ENCODE measurements around the gene BCL6. TPM values are rescaled to one million over a fixed set of nuclear protein-coding genes. Genes with fewer than 3 reads are reported as not detected.

The BCL6 gene
- total and polyA plus RNA-seq, 2 donors (not counting 3 experiments of a cell fraction or from before 2014, with no cell fraction given) = 6.9 to 12.1 TPM

- no peaks in the 10 kb centered on the region for H3K36me3 ChIP-seq (ENCODE audit: control insufficient read depth in 2 of 2, extremely low read depth in 1 of 2, insufficient read depth in 2 of 2, low read length in 2 of 2)
- peaks cover 3% of the 10 kb centered on the region for H4K20me1 ChIP-seq (replicated peaks; ENCODE audit: control insufficient read depth, extremely low read depth, insufficient read depth, low read length)
- H3K4me3 ChIP-seq (replicated peaks in 1 of 3; ENCODE audit: insufficient read depth in 1 of 3, low read depth in 1 of 3, low read length in 3 of 3) = no peak overlapping the region
- DNase-seq (ENCODE audit: low read depth, low spot score) (no peak), FAIRE-seq (no peak)
- no peaks in the 10 kb centered on the region for H3K9me3 ChIP-seq (replicated peaks; ENCODE audit: control insufficient read depth, insufficient read depth, low read length)
- H2AFZ ChIP-seq (ENCODE audit: low read depth, low read length) = no peak overlapping the region
- TF ChIP-seq FOS (IDR thresholded peaks at IDR 0.05; ENCODE audit: borderline replicate concordance, insufficient read depth, low read length) = no peak
- ChIA-PET POLR2A (no interaction called here), CTCF (interaction anchor here (0.8 kb wide), 1 partner anchor 9 kb away, joined by 3 read pairs; no protein-coding TSS in a partner anchor)
- H3K9me1 ChIP-seq (replicated peaks; ENCODE audit: control insufficient read depth, extremely low read depth, insufficient read depth, low read length) = no peaks in the 10 kb centered on the region
- H3K27ac ChIP-seq (ENCODE audit: insufficient read depth, low read depth, low read length) = no peak overlapping the region
- no peak overlapping the region for H3K4me2 ChIP-seq (ENCODE audit: insufficient read depth, low read length)
- no peaks in the 10 kb centered on the region for H3K79me2 ChIP-seq (ENCODE audit: control insufficient read depth, insufficient read depth, low read length)
- intact Hi-C loops (cut with micrococcal nuclease) = no loop called here
- H3K4me1 ChIP-seq (ENCODE audit: control insufficient read depth, extremely low read depth, insufficient read depth, low read length) = no peaks in the 10 kb centered on the region
- dilution Hi-C loops (cut with MboI; ENCODE audit: extremely low pct_ligation_motif_present, low sequenced_read_pairs) = no loop called here
- peaks cover 0 to 4% of the 10 kb centered on the region in 2 experiments for H3K27me3 ChIP-seq (ENCODE audit: control insufficient read depth in 2 of 2, insufficient read depth in 2 of 2, low read length in 2 of 2)
- BruUV-seq (replicated peaks) = no TSS peak
- no peak overlapping the region for H3K9ac ChIP-seq (replicated peaks; ENCODE audit: extremely low read depth, insufficient read depth, low read length)
Observed at GRCh38 chr3:187793618-187794017, 48.4 kb upstream of the BCL6 start.

- Histone ChIP-seq H3K9me3 (replicated peaks; ENCODE audit: control insufficient read depth, insufficient read depth, low read length) (no peaks in the 10 kb centered on the region), H3K9ac (replicated peaks; ENCODE audit: extremely low read depth, insufficient read depth, low read length) (no peak overlapping the region), H3K9me1 (replicated peaks; ENCODE audit: control insufficient read depth, extremely low read depth, insufficient read depth, low read length) (no peaks in the 10 kb centered on the region), H3K27me3 (ENCODE audit: control insufficient read depth in 2 of 2, insufficient read depth in 2 of 2, low read length in 2 of 2) (peaks cover 0 to 4% of the 10 kb centered on the region in 2 experiments), H3K4me2 (ENCODE audit: insufficient read depth, low read length) (no peak overlapping the region), H3K79me2 (ENCODE audit: control insufficient read depth, insufficient read depth, low read length) (no peaks in the 10 kb centered on the region), H3K4me1 (ENCODE audit: control insufficient read depth, extremely low read depth, insufficient read depth, low read length) (no peaks in the 10 kb centered on the region), H3K4me3 (replicated peaks in 1 of 3; ENCODE audit: insufficient read depth in 1 of 3, low read depth in 1 of 3, low read length in 3 of 3) (no peak overlapping the region), H3K27ac (ENCODE audit: insufficient read depth, low read depth, low read length) (no peak overlapping the region), H4K20me1 (replicated peaks; ENCODE audit: control insufficient read depth, extremely low read depth, insufficient read depth, low read length) (peaks cover 3% of the 10 kb centered on the region), H3K36me3 (ENCODE audit: control insufficient read depth in 2 of 2, extremely low read depth in 1 of 2, insufficient read depth in 2 of 2, low read length in 2 of 2) (no peaks in the 10 kb centered on the region), H2AFZ (ENCODE audit: low read depth, low read length) (no peak overlapping the region)
- no peak for TF ChIP-seq CTCF (IDR thresholded peaks at IDR 0.05; ENCODE audit: extremely low read depth in 1 of 2, insufficient read depth in 1 of 2, low read depth in 1 of 2, low read length in 2 of 2)
- TF ChIP-seq POLR2AphosphoS5 (IDR thresholded peaks at IDR 0.05; ENCODE audit: insufficient read depth, low read depth, low read length) = no peak
- TF ChIP-seq JUN (IDR thresholded peaks at IDR 0.05; ENCODE audit: borderline replicate concordance, insufficient read depth, insufficient read length, low read depth) = no peak
- TF ChIP-seq POLR2A (IDR thresholded peaks at IDR 0.05; ENCODE audit: low read depth, low read length) = no peak
- POLR2A ChIA-PET = no interaction called here
- dilution Hi-C loops (cut with MboI; ENCODE audit: extremely low pct_ligation_motif_present, low sequenced_read_pairs) = no loop called here
- BruUV-seq (replicated peaks) = no TSS peak
- FAIRE-seq (no peak), DNase-seq (ENCODE audit: low read depth, low spot score) (no peak)
- intact Hi-C loops (cut with micrococcal nuclease) = no loop called here
- CTCF ChIA-PET = no interaction called here
Observed at GRCh38 chr3:187792521-187792920, 47.3 kb upstream of the BCL6 start.

Measured in endothelial cell of umbilical vein (primary cell).